Left ventricle myocardium inferior (tissue), 1 donor: Measurements from ENCODE around the gene SLC6A11. TPM values are rescaled to one million over a fixed set of nuclear protein-coding genes. Genes with fewer than 3 reads are reported as not detected.

ENCODE experiments used
- DNase-seq: peaks from one replicate; pipeline ENCODE4 v3.0.0-alpha.2; 2020
- H3K27ac ChIP-seq: fragments of 200-600 bp; replicated peaks from 2 replicates; pipeline ENCODE4 v1.8.0; 2021
- H3K27me3 ChIP-seq: fragments of 200-600 bp; 2 replicates; pipeline ENCODE4 v1.8.0; 2021; ENCODE audit warnings: low read depth
- H3K36me3 ChIP-seq: fragments of 200-600 bp; 2 replicates; pipeline ENCODE4 v1.8.0; 2021
- H3K4me1 ChIP-seq: fragments of 200-600 bp; 2 replicates; pipeline ENCODE4 v1.8.0; 2021
- H3K4me3 ChIP-seq: fragments of 200-600 bp; 2 replicates; pipeline ENCODE4 v1.8.0; 2021; ENCODE audit warnings: mild to moderate bottlenecking, moderate library complexity
- H3K9me3 ChIP-seq: fragments of 200-600 bp; replicated peaks from 2 replicates; pipeline ENCODE4 v1.8.0; 2021
- CTCF ChIP-seq: fragments of 200-600 bp; IDR thresholded peaks from 2 replicates; pipeline ENCODE4 v1.8.0; 2021; ENCODE audit warnings: antibody characterized with exemption, mild to moderate bottlenecking, borderline replicate concordance
- intact Hi-C: fragments of 100-400 bp; cut with micrococcal nuclease; formaldehyde crosslinking; loops from one replicate; pipeline ENCODE4 v1.11.0; 2022
- total RNA-seq: library from RNA; stranded (reverse); fragmentation: NEBNext Ultra II Directional; extraction: Animal tissue kit (Norgen Biotek cat#: 25700); gene quantifications from one replicate; pipeline ENCODE4 v1.2.1, GENCODE V29; 2021
- donor health status: DM: no; HTN: yes; CAD: no; lungs with severe emphysema.

SLC6A11 gene
- total RNA-seq, 1 donor from 2014 or later = not detected

GRCh38 chr3:10968401-10968800, 152.4 kb downstream of the SLC6A11 start:
- intact Hi-C loops = no loop called here
- no peaks in the 10 kb centered on the region for H3K36me3 ChIP-seq
- no peak overlapping the region for H3K4me3 ChIP-seq
- peaks cover 82% of the 10 kb centered on the region for H3K27me3 ChIP-seq
- no peak for DNase-seq
- no peaks in the 10 kb centered on the region for H3K9me3 ChIP-seq
- no peaks in the 10 kb centered on the region for H3K4me1 ChIP-seq
- no peak overlapping the region for H3K27ac ChIP-seq
- no peak for TF ChIP-seq CTCF

GRCh38 chr3:10970306-10970960, 154.4 kb downstream of the SLC6A11 start:
- Histone ChIP-seq H3K4me1 (no peaks in the 10 kb centered on the region), H3K9me3 (no peaks in the 10 kb centered on the region), H3K4me3 (no peak overlapping the region), H3K36me3 (no peaks in the 10 kb centered on the region), H3K27ac (no peak overlapping the region), H3K27me3 (peaks cover 88% of the 10 kb centered on the region)
- intact Hi-C loops = no loop called here
- no peak for TF ChIP-seq CTCF
- no peak for DNase-seq

GRCh38 chr3:10972072-10972782, 156.2 kb downstream of the SLC6A11 start:
- no peaks in the 10 kb centered on the region for H3K4me1 ChIP-seq
- no peaks in the 10 kb centered on the region for H3K9me3 ChIP-seq
- no peak for DNase-seq
- no peak overlapping the region for H3K4me3 ChIP-seq
- peaks cover 84% of the 10 kb centered on the region for H3K27me3 ChIP-seq
- TF ChIP-seq CTCF = no peak
- no peak overlapping the region for H3K27ac ChIP-seq
- H3K36me3 ChIP-seq = no peaks in the 10 kb centered on the region
- intact Hi-C loops = no loop called here

- Histone ChIP-seq H3K9me3 (no peaks in the 10 kb centered on the region), H3K4me3 (no peak overlapping the region), H3K36me3 (no peaks in the 10 kb centered on the region), H3K27ac (no peak overlapping the region), H3K4me1 (no peaks in the 10 kb centered on the region), H3K27me3 (peaks cover 76% of the 10 kb centered on the region)
- no peak for TF ChIP-seq CTCF
- no peak for DNase-seq
- intact Hi-C loops = no loop called here
These were observed 157.1 kb downstream of the SLC6A11 start for GRCh38 chr3:10973046-10973595.

- DNase-seq = no peak
These were observed 158.1 kb downstream of the SLC6A11 start for GRCh38 chr3:10974131-10974530.

More at GRCh38 chr3:10974131-10974530, 158.1 kb downstream of the SLC6A11 start:
- intact Hi-C loops = no loop called here
- Histone ChIP-seq H3K9me3 (no peaks in the 10 kb centered on the region), H3K36me3 (no peaks in the 10 kb centered on the region), H3K4me3 (no peak overlapping the region), H3K27me3 (peaks cover 69% of the 10 kb centered on the region), H3K4me1 (no peaks in the 10 kb centered on the region), H3K27ac (no peak overlapping the region)
- TF ChIP-seq CTCF = no peak
